OCI-LY3 (cell line): ENCODE data around the gene SOX9.

Source experiments
- CTCF ChIP-seq: fragments of 200-600, 300-600 bp; sonication (generic); IDR thresholded peaks from 2 replicates; pipeline ENCODE4 v1.5.1; 2014; ENCODE audit warnings: antibody characterized with exemption, low read length, low read depth
- EZH2phosphoT487 ChIP-seq: fragments of 200-600 bp; shearing (Covaris generic); IDR thresholded peaks from 2 replicates; pipeline ENCODE4 v1.6.1; 2018; ENCODE audit warnings: antibody characterized with exemption, mixed run types, low read depth

GRCh38 chr17:72165192-72165866, 44.5 kb downstream of the SOX9 start:
- TF ChIP-seq CTCF (no peak), EZH2phosphoT487 (no peak)
